Lower leg skin (tissue), 3 donors: ENCODE measurements around the gene HHLA2.

Experiments
- POLR2A ChIP-seq, 2 donors: fragments of 450-650 bp; IDR thresholded peaks; one replicate each; pipeline ENCODE4 v1.6.1; 2016 to 2017; ENCODE audit warnings: antibody characterized with exemption in 2 of 2, mild to moderate bottlenecking in 1 of 2, moderate library complexity in 1 of 2
- TF ChIP-seq, protein P1 (sequence below), 3 donors: fragments of 450-650 bp; IDR thresholded peaks; one replicate each; pipeline ENCODE4 v1.5.1; 2016; ENCODE audit warnings: antibody characterized with exemption in 3 of 3, mild to moderate bottlenecking in 3 of 3, moderate library complexity in 2 of 3

DNA sequence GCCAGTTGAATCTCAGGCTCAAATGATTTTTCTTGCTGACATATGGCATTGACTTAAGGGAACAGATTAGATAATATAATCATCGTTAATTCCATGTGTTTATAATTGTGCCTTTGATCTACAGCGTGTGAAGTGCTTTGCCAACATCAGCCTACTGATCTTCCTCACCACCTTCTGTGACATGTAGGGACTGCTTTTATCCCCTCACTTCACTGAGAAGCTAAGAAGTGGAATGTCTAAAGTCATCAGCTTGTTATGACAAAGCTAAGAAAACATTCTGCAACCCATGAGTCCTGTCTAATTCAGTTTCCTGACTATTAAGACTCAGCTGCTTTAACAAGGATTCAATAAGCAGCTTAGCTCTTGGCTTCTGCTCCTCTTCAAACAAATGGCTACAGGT lies 108.0 kb downstream of the HHLA2 start:
- TF ChIP-seq, protein P1, sequence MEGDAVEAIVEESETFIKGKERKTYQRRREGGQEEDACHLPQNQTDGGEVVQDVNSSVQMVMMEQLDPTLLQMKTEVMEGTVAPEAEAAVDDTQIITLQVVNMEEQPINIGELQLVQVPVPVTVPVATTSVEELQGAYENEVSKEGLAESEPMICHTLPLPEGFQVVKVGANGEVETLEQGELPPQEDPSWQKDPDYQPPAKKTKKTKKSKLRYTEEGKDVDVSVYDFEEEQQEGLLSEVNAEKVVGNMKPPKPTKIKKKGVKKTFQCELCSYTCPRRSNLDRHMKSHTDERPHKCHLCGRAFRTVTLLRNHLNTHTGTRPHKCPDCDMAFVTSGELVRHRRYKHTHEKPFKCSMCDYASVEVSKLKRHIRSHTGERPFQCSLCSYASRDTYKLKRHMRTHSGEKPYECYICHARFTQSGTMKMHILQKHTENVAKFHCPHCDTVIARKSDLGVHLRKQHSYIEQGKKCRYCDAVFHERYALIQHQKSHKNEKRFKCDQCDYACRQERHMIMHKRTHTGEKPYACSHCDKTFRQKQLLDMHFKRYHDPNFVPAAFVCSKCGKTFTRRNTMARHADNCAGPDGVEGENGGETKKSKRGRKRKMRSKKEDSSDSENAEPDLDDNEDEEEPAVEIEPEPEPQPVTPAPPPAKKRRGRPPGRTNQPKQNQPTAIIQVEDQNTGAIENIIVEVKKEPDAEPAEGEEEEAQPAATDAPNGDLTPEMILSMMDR (IDR thresholded peaks at IDR 0.05) = no peak
- no peak for TF ChIP-seq POLR2A (IDR thresholded peaks at IDR 0.05)
